Chondrocyte (in vitro differentiated cells): ENCODE measurements around the gene SUCLG1. TPM values are rescaled to one million over a fixed set of nuclear protein-coding genes. Genes with fewer than 3 reads are reported as not detected.

ENCODE experiments used
- DNase-seq: peaks from one replicate; pipeline ENCODE4 v3.0.0; 2021; ENCODE audit warnings: mixed read lengths, low spot score
- H3K27ac Mint-ChIP-seq: one replicate; pipeline ENCODE4 v1.8.0; 2021; ENCODE audit warnings: mild to moderate bottlenecking, moderate library complexity, mixed read lengths; ENCODE audit not compliant: unreplicated experiment
- H3K27me3 Mint-ChIP-seq: 2 replicates; pipeline ENCODE4 v1.8.0; 2021; ENCODE audit warnings: low read depth, mixed read lengths
- H3K36me3 Mint-ChIP-seq: 2 replicates; pipeline ENCODE4 v1.8.0; 2021; ENCODE audit warnings: low read depth, mixed read lengths
- H3K4me1 Mint-ChIP-seq: 2 replicates; pipeline ENCODE4 v1.8.0; 2021; ENCODE audit warnings: low read depth, mild to moderate bottlenecking, mixed read lengths
- H3K4me3 Mint-ChIP-seq: one replicate; pipeline ENCODE4 v1.8.0; 2021; ENCODE audit warnings: mild to moderate bottlenecking, moderate library complexity, mixed read lengths; ENCODE audit not compliant: unreplicated experiment
- H3K9me3 Mint-ChIP-seq: 2 replicates; pipeline ENCODE4 v1.8.0; 2021; ENCODE audit warnings: low read depth, mixed read lengths
- long read RNA-seq: library from polyadenylated mRNA; stranded (forward); transcript quantifications from one replicate; pipeline ENCODE4 v2.0.0, GENCODE V29; 2021
- total RNA-seq: library from RNA; stranded (reverse); gene quantifications from 3 replicates; pipeline ENCODE4 v1.2.1, GENCODE V29; 2021
- TF ChIP-seq, protein P1 (sequence below): fragments of 200-600 bp; sonication (generic); IDR thresholded peaks from 2 replicates; pipeline ENCODE4 v1.5.0; 2021; ENCODE audit warnings: antibody characterized with exemption, mild to moderate bottlenecking, moderate library complexity

The SUCLG1 gene
- 38.3 to 46.0 TPM (median 39.0 TPM) in 3 replicates for total RNA-seq
- long read RNA-seq, transcript SUCLG1-201 (9 exons, 1,475 nt): major isoform, 51 of 58 reads
- long read RNA-seq, partial matches to known transcripts: 1 of 58 reads
- long read RNA-seq, other reads (novel, unspliced or antisense): 6 of 58 reads

DNA sequence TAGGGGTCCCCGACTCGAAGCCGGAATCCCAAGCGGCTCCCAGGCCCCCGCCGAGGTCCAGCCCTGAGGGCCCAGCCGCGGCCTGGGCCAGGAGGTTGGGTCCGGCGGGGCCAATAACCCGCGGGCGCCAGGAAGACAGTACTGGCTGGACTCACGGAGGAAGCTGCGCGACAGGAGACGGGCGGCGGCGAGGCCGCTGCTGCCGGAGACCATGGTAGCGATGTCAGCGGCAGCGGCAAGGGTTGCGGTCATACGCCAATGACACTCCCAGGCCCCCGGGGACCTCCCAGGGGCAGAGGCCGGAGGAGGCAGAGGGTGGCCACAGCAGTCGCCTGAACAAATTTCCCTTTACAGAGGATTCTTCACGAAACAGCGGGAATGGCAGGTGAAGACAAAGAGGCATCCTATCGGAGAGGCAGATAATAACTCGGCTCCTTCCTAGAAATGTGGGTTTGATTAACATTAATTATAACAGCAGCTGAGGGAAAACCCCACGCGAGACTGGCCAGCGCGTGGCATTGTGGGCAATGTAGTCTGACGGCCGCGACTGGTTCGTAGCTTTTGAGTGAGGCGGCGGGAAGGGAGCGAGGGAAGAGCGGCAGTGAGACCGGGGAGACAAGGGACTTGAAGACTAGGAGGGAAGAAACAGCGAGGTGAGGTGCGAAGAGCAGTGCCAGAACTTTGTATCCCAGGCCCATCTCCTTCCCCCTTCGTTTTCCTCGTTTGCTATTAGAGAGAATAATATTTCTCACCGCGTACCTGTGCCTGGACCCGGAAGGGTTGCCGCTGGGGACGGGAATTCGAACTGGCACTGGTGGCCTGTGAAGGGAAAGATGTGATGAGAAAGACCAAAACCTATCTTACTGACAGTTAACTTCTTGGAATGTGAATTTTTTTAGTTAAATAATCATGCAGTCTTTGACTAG, at the start of gene SUCLG1:
Gene SUCLG1, minus strand, starts transcription at position 263 of the 926 bp plus-strand sequence. Its CDS starts 11 bp downstream, at position 252.
- Mint-ChIP-seq H3K4me3 (peak within 1 kb of the TSS; percentile 92), H3K27ac (peak within 1 kb of the TSS; percentile 96), H3K4me1 (peaks cover 25% of the 10 kb centered on the region), H3K36me3 (no peaks in the 10 kb centered on the region), H3K9me3 (no peaks in the 10 kb centered on the region), H3K27me3 (peaks cover 3% of the 10 kb centered on the region)
- TF ChIP-seq, protein P1, sequence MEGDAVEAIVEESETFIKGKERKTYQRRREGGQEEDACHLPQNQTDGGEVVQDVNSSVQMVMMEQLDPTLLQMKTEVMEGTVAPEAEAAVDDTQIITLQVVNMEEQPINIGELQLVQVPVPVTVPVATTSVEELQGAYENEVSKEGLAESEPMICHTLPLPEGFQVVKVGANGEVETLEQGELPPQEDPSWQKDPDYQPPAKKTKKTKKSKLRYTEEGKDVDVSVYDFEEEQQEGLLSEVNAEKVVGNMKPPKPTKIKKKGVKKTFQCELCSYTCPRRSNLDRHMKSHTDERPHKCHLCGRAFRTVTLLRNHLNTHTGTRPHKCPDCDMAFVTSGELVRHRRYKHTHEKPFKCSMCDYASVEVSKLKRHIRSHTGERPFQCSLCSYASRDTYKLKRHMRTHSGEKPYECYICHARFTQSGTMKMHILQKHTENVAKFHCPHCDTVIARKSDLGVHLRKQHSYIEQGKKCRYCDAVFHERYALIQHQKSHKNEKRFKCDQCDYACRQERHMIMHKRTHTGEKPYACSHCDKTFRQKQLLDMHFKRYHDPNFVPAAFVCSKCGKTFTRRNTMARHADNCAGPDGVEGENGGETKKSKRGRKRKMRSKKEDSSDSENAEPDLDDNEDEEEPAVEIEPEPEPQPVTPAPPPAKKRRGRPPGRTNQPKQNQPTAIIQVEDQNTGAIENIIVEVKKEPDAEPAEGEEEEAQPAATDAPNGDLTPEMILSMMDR: no peak
- DNase-seq: peak; percentile 88

DNA sequence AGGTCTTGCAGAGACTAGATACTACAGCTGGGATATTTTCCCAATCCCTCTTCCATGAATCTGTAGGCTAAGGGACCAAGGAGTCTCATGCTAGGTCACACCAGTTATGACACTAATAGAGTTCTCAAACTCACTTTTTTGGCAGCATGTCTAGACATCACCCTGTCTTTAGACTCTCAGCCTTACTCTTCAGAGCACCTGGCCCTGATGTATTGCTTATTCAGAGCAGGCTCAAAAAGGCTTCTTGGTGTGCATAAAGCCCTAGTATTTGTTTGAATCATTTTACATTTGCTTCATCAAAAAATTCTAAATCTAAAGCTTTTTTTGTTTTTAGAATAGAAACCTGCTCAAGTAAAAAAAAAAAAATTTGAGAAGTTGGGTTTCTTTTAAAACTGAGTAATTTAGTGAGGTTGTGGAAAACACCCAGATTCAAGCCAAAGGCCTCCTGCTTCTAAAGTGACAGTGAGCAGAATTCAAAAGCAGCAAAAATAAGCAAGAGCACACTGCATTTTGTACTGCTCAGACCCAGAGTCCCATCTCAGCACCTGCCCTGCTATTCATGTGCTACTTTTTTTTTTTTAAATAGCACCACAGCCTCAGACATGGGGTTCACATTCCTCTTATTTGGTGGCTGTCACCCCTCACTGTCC, 39.2 kb upstream of the SUCLG1 start:
- Mint-ChIP-seq H3K27ac (no peak overlapping the region), H3K36me3 (peaks cover 1% of the 10 kb centered on the region), H3K9me3 (peaks cover 3% of the 10 kb centered on the region), H3K27me3 (peaks cover 34% of the 10 kb centered on the region), H3K4me1 (peaks cover 8% of the 10 kb centered on the region), H3K4me3 (no peak overlapping the region)
- DNase-seq: no peak
- TF ChIP-seq, protein P1: no peak

DNA sequence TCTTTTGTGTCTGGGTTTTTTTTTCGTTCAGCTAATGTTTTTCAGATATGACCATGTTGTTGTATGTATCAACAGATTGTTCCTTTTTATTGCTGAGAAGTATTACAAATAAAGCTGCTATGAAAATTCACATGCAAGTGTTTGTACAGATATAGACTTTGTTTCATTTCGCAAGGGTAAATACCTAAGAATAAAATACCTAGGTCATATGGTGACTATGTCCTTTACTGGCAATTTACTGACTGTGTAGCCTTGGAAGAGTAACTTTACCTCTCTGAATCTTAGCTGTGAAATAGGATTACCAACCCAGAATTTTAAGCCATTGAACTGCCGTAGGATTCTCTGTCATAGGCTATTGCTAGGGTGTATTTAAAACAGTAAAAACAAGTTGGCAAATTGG, 38.2 kb upstream of the SUCLG1 start:
- H3K9me3 Mint-ChIP-seq: peaks cover 3% of the 10 kb centered on the region
- TF ChIP-seq, protein P1: no peak
- no peak for DNase-seq
- H3K4me3 Mint-ChIP-seq: no peak overlapping the region
- H3K36me3 Mint-ChIP-seq: peaks cover 1% of the 10 kb centered on the region
- no peak overlapping the region for H3K27ac Mint-ChIP-seq
- peaks cover 26% of the 10 kb centered on the region for H3K27me3 Mint-ChIP-seq
- H3K4me1 Mint-ChIP-seq: peaks cover 9% of the 10 kb centered on the region

GRCh38 chr2:84496386-84496785, 37.3 kb upstream of the SUCLG1 start:
- DNase-seq: no peak
- Mint-ChIP-seq H3K9me3 (peaks cover 3% of the 10 kb centered on the region), H3K27me3 (peaks cover 18% of the 10 kb centered on the region), H3K36me3 (no peaks in the 10 kb centered on the region), H3K4me1 (peaks cover 9% of the 10 kb centered on the region), H3K27ac (no peak overlapping the region), H3K4me3 (no peak overlapping the region)
- TF ChIP-seq, protein P1: no peak

DNA sequence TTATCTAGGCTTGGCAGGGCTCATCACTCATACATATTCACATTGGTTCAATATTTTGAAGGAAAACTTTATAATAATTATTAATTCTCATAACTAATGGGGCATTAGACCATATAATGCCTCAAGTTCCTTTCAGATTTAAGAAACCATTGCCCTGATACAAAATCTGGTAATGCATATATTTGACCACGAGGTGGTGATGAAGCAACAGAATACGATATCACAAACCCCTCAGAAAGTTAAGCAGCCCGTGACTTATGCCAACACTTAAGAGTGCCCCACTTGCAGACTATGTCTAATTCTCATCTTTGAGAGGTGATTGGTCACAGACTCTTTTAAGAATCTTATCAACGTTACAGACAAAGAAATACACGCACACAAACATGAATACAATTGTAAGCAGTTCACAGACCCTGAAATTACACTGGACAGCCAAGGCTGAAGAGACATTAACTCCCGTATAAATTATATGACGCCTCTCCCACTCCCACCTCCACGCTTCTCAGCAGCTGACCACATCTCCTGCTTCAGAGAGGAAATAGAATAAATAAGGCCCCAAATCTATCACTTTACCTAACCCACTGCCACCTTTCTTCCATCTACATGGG, 36.6 kb upstream of the SUCLG1 start:
- TF ChIP-seq, protein P1: peak; percentile 88
- Mint-ChIP-seq H3K4me3 (no peak overlapping the region), H3K36me3 (no peaks in the 10 kb centered on the region), H3K27ac (no peak overlapping the region), H3K27me3 (peaks cover 12% of the 10 kb centered on the region), H3K4me1 (peaks cover 9% of the 10 kb centered on the region), H3K9me3 (peaks cover 3% of the 10 kb centered on the region)
- no peak for DNase-seq
